Activated B cell treated with CpG ODN at 0.5 μM for 24 hours (primary cell): Measurements from ENCODE around the gene WNT16. TPM values are rescaled to one million over a fixed set of nuclear protein-coding genes. Genes with fewer than 3 reads are reported as not detected.

ENCODE experiments used
- ATAC-seq: fragments of 200-7000 bp; cut with Tn5 transposase; one replicate; pipeline ENCODE4 v1.10.0; 2021; ENCODE audit warnings: low read depth, mild to moderate bottlenecking, moderate library complexity
- CTCF ChIA-PET: fragments of 350-600 bp; sonication (Branson Sonifier 250); formaldehyde crosslinking; loops from one replicate; lab custom pipeline; 2021; ENCODE audit warnings: antibody characterized with exemption; lab: Charles Lee
- POLR2A ChIA-PET: fragments of 350-600 bp; sonication (Branson Sonifier 250); formaldehyde crosslinking; loops from one replicate; lab custom pipeline; 2021; ENCODE audit warnings: antibody characterized with exemption; lab: Charles Lee
- DNase-seq: peaks from one replicate; pipeline ENCODE4 v3.0.0; 2022
- H3K27ac Mint-ChIP-seq: one replicate; pipeline ENCODE4 v1.8.0; 2020; ENCODE audit warnings: mixed read lengths
- H3K27me3 Mint-ChIP-seq: one replicate; pipeline ENCODE4 v1.8.0; 2021; ENCODE audit warnings: mixed read lengths
- H3K36me3 Mint-ChIP-seq: one replicate; pipeline ENCODE4 v1.8.0; 2021; ENCODE audit warnings: low read depth, mixed read lengths
- H3K4me1 Mint-ChIP-seq: one replicate; pipeline ENCODE4 v1.8.0; 2021; ENCODE audit warnings: mixed read lengths
- H3K4me3 Mint-ChIP-seq: one replicate; pipeline ENCODE4 v1.8.0; 2020; ENCODE audit warnings: mild to moderate bottlenecking, mixed read lengths
- H3K9me3 Mint-ChIP-seq: one replicate; pipeline ENCODE4 v1.8.0; 2020; ENCODE audit warnings: mixed read lengths
- CTCF ChIP-seq: fragments of 200-600 bp; IDR thresholded peaks from one replicate; pipeline ENCODE4 v1.8.0; 2022; ENCODE audit warnings: antibody characterized with exemption, mild to moderate bottlenecking
- intact Hi-C: fragments of 100-400 bp; cut with micrococcal nuclease; formaldehyde crosslinking; loops from one replicate; pipeline ENCODE4 v1.15.1; 2024
- total RNA-seq: library from RNA; stranded (reverse); gene quantifications from 2 replicates; pipeline ENCODE4 v1.2.3, GENCODE V29; 2022

The WNT16 gene
- total RNA-seq, 1 donor from 2014 or later = 4.9 TPM

- ChIA-PET POLR2A (interaction anchor here (1.3 to 10.8 kb wide), 3 partner anchors 11 to 27 kb away, joined by 5 to 152 read pairs (median 7); partner anchors contain the start of gene FAM3C), CTCF (interaction anchor here (0.8 to 11.0 kb wide), 5 partner anchors 10 to 179 kb away, joined by 3 to 221 read pairs (median 11); partner anchors contain the start of gene FAM3C)
- Mint-ChIP-seq H3K36me3 (peaks cover 60% of the 10 kb centered on the region), H3K4me3 (peak overlapping the region; percentile 61), H3K4me1 (peaks cover 81% of the 10 kb centered on the region), H3K9me3 (no peaks in the 10 kb centered on the region), H3K27me3 (no peaks in the 10 kb centered on the region), H3K27ac (peak overlapping the region; percentile 89)
- ATAC-seq = peak; percentile 15
- TF ChIP-seq CTCF = no peak
- intact Hi-C loops = no loop called here
- no peak for DNase-seq
These were observed 40.7 kb downstream of the WNT16 start for GRCh38 chr7:121369462-121369861.

- ChIA-PET POLR2A (interaction anchor here (0.6 to 10.8 kb wide), 2 partner anchors 25 to 192 kb away, joined by 3 to 152 read pairs; partner anchors contain the start of gene FAM3C), CTCF (interaction anchor here (2.5 to 11.0 kb wide), 3 partner anchors 24 to 177 kb away, joined by 10 to 221 read pairs (median 106); partner anchors contain the start of gene FAM3C)
- H3K4me1 Mint-ChIP-seq = peaks cover 92% of the 10 kb centered on the region
- DNase-seq = no peak
- H3K36me3 Mint-ChIP-seq = peaks cover 71% of the 10 kb centered on the region
- no peaks in the 10 kb centered on the region for H3K27me3 Mint-ChIP-seq
- peak overlapping the region; percentile 91 for H3K27ac Mint-ChIP-seq
- H3K9me3 Mint-ChIP-seq = peaks cover 4% of the 10 kb centered on the region
- TF ChIP-seq CTCF = no peak
- intact Hi-C loops = no loop called here
- peak overlapping the region; percentile 60 for H3K4me3 Mint-ChIP-seq
- no peak for ATAC-seq
These were observed 42.6 kb downstream of the WNT16 start for GRCh38 chr7:121371367-121371766.

- intact Hi-C loops = loop anchor here (1.0 kb wide), 3 partner anchors 13 to 66 kb away; partner anchors contain the start of gene FAM3C
- DNase-seq (no peak), ATAC-seq (no peak)
- POLR2A ChIA-PET = interaction anchor here (10.8 kb wide), 1 partner anchor 25 kb away, joined by 152 read pairs; the partner anchor contains the start of gene FAM3C
- CTCF ChIA-PET = interaction anchor here (2.5 to 11.0 kb wide), 2 partner anchors 24 to 66 kb away, joined by 10 to 221 read pairs; partner anchors contain the start of gene FAM3C
- Mint-ChIP-seq H3K4me3 (peak overlapping the region; percentile 53), H3K4me1 (peaks cover 91% of the 10 kb centered on the region), H3K36me3 (peaks cover 70% of the 10 kb centered on the region), H3K27me3 (no peaks in the 10 kb centered on the region), H3K9me3 (peaks cover 4% of the 10 kb centered on the region), H3K27ac (peak overlapping the region; percentile 91)
- no peak for TF ChIP-seq CTCF
These were observed 43.1 kb downstream of the WNT16 start for GRCh38 chr7:121371883-121372282.

- Mint-ChIP-seq H3K9me3 (peaks cover 7% of the 10 kb centered on the region), H3K27ac (peak overlapping the region; percentile 91), H3K27me3 (no peaks in the 10 kb centered on the region), H3K4me3 (peak overlapping the region; percentile 63), H3K36me3 (peaks cover 74% of the 10 kb centered on the region), H3K4me1 (peaks cover 91% of the 10 kb centered on the region)
- CTCF ChIA-PET = interaction anchor here (0.9 to 11.0 kb wide), 4 partner anchors 10 to 66 kb away, joined by 3 to 221 read pairs (median 8); partner anchors contain the start of gene FAM3C
- DNase-seq = no peak
- ATAC-seq = peak; percentile 71
- POLR2A ChIA-PET = interaction anchor here (1.1 to 10.8 kb wide), 5 partner anchors 10 to 422 kb away, joined by 5 to 152 read pairs (median 21); partner anchors contain the start of genes FAM3C and ING3
- intact Hi-C loops = loop anchor here (1.0 kb wide), 3 partner anchors 13 to 66 kb away; partner anchors contain the start of gene FAM3C
- no peak for TF ChIP-seq CTCF
These were observed 43.7 kb downstream of the WNT16 start for GRCh38 chr7:121372376-121373010.

- Mint-ChIP-seq H3K27me3 (no peaks in the 10 kb centered on the region), H3K4me3 (peak overlapping the region; percentile 63), H3K27ac (peak overlapping the region; percentile 91), H3K36me3 (peaks cover 80% of the 10 kb centered on the region), H3K4me1 (peaks cover 91% of the 10 kb centered on the region), H3K9me3 (peaks cover 7% of the 10 kb centered on the region)
- TF ChIP-seq CTCF = no peak
- DNase-seq (no peak), ATAC-seq (no peak)
- CTCF ChIA-PET = interaction anchor here (0.9 to 11.0 kb wide), 4 partner anchors 10 to 65 kb away, joined by 3 to 221 read pairs (median 8); partner anchors contain the start of gene FAM3C
- POLR2A ChIA-PET = interaction anchor here (1.1 to 10.8 kb wide), 5 partner anchors 10 to 423 kb away, joined by 5 to 152 read pairs (median 21); partner anchors contain the start of genes FAM3C and ING3
- intact Hi-C loops = no loop called here
These were observed 44.4 kb downstream of the WNT16 start for GRCh38 chr7:121373177-121373576.
